ENCODE data around the gene LPCAT3. TPM values are rescaled to one million over a fixed set of nuclear protein-coding genes. Genes with fewer than 3 reads are reported as not detected.

Gene LPCAT3
- total RNA-seq, 1 donor from 2014 or later: 18.8 TPM

GRCh38 chr12:6928703-6929407 is 89.4 kb downstream of the LPCAT3 start:
- TF ChIP-seq CTCF (IDR thresholded peaks at IDR 0.05): no peak
- Mint-ChIP-seq H3K36me3 (ENCODE audit: low read depth) (peaks cover 5% of the 10 kb centered on the region), H3K27me3 (ENCODE audit: low read depth) (no peaks in the 10 kb centered on the region), H3K9me3 (ENCODE audit: low read depth) (no peaks in the 10 kb centered on the region), H3K4me1 (ENCODE audit: low read depth) (peaks cover 80% of the 10 kb centered on the region), H3K27ac (ENCODE audit: unreplicated experiment) (peak overlapping the region; percentile 90), H3K4me3 (ENCODE audit: unreplicated experiment) (peak overlapping the region; percentile 96)
- no peak for DNase-seq (ENCODE audit: low spot score)

- no peaks in the 10 kb centered on the region for H3K27me3 Mint-ChIP-seq (ENCODE audit: low read depth)
- TF ChIP-seq CTCF (IDR thresholded peaks at IDR 0.05): no peak
- peaks cover 74% of the 10 kb centered on the region for H3K4me1 Mint-ChIP-seq (ENCODE audit: low read depth)
- H3K4me3 Mint-ChIP-seq (ENCODE audit: unreplicated experiment): peak overlapping the region; percentile 96
- no peaks in the 10 kb centered on the region for H3K9me3 Mint-ChIP-seq (ENCODE audit: low read depth)
- H3K27ac Mint-ChIP-seq (ENCODE audit: unreplicated experiment): peak overlapping the region; percentile 90
- H3K36me3 Mint-ChIP-seq (ENCODE audit: low read depth): peaks cover 3% of the 10 kb centered on the region
- DNase-seq (ENCODE audit: low spot score): no peak
These were observed 90.1 kb downstream of the LPCAT3 start for GRCh38 chr12:6928022-6928702.

- Mint-ChIP-seq H3K27ac (ENCODE audit: unreplicated experiment) (peak within 1 kb of the TSS; percentile 98), H3K27me3 (ENCODE audit: low read depth) (no peaks in the 10 kb centered on the region), H3K4me1 (ENCODE audit: low read depth) (peaks cover 68% of the 10 kb centered on the region), H3K36me3 (ENCODE audit: low read depth) (peaks cover 3% of the 10 kb centered on the region), H3K4me3 (ENCODE audit: unreplicated experiment) (peak within 1 kb of the TSS; percentile 96), H3K9me3 (ENCODE audit: low read depth) (no peaks in the 10 kb centered on the region)
- DNase-seq (ENCODE audit: low spot score): no peak
- TF ChIP-seq CTCF (IDR thresholded peaks at IDR 0.05): no peak
These were observed 90.8 kb downstream of the LPCAT3 start, which contains the start of gene ATN1 for GRCh38 chr12:6927379-6928021. ATN1 (plus strand) TSS chr12:6927959; CDS start chr12:6934002, 6,043 bp downstream.

Small RNA genes within 50 kb of the gene (microRNA-seq; reads per million reads assigned to microRNA genes)
- gene MIR141 (ENCODE audit: borderline number of aligned reads) (4.4 reads per million), gene MIR200C (ENCODE audit: borderline number of aligned reads) (83.6 reads per million, percentile 55 among the genes with 10 or more reads in this experiment)

Other genes with a start within 250 kb of the LPCAT3 start
- 0.56 to 1.7 TPM (median 1.0 TPM) in 3 replicates for gene LAG3, start 246.0 kb downstream of the LPCAT3 start, total RNA-seq
- gene CD4, start 228.9 kb downstream of the LPCAT3 start, total RNA-seq: 0.70 to 1.2 TPM (median 0.72 TPM) in 3 replicates
- 3.2 to 4.6 TPM (median 4.2 TPM) in 3 replicates for gene GPR162, start 196.7 kb downstream of the LPCAT3 start, total RNA-seq
- gene P3H3, start 190.1 kb downstream of the LPCAT3 start, total RNA-seq: 109 to 116 TPM (median 114 TPM) in 3 replicates
- gene GNB3, start 177.6 kb downstream of the LPCAT3 start, total RNA-seq: 10.2 to 11.5 TPM (median 10.9 TPM) in 3 replicates
- gene CDCA3, start 167.2 kb downstream of the LPCAT3 start, total RNA-seq: 4.1 to 7.5 TPM (median 5.6 TPM) in 3 replicates
- gene USP5, start 166.3 kb downstream of the LPCAT3 start, total RNA-seq: 103 to 147 TPM (median 106 TPM) in 3 replicates
- 430 to 562 TPM (median 551 TPM) in 3 replicates for gene TPI1, start 150.9 kb downstream of the LPCAT3 start, total RNA-seq
- gene SPSB2, start 145.2 kb downstream of the LPCAT3 start, total RNA-seq: 7.6 to 11.8 TPM (median 7.9 TPM) in 3 replicates
- 6.3 to 9.3 TPM (median 7.6 TPM) in 3 replicates for gene LRRC23, start 113.7 kb downstream of the LPCAT3 start, total RNA-seq
- 22.2 to 60.8 TPM (median 58.6 TPM) in 3 replicates for gene ENO2, start 103.9 kb downstream of the LPCAT3 start, total RNA-seq
- gene ATN1, start 90.5 kb downstream of the LPCAT3 start, total RNA-seq: 103 to 110 TPM (median 106 TPM) in 3 replicates
- not detected in 3 replicates for gene RNU7-1, start 74.7 kb downstream of the LPCAT3 start, total RNA-seq
- gene C12orf57, start 74.5 kb downstream of the LPCAT3 start, total RNA-seq: 230 to 244 TPM (median 233 TPM) in 3 replicates
- gene PTPN6, start 67.1 kb downstream of the LPCAT3 start, total RNA-seq: 0.51 to 0.65 TPM in 2 of 3 replicates, not detected in the other
- gene PHB2, start 47.8 kb downstream of the LPCAT3 start, total RNA-seq: 129 to 135 TPM (median 129 TPM) in 3 replicates
- gene EMG1, start 47.6 kb downstream of the LPCAT3 start, total RNA-seq: 25.0 to 35.1 TPM (median 26.5 TPM) in 3 replicates
- 20.8 to 24.2 TPM (median 22.8 TPM) in 3 replicates for gene C1S, start 42.2 kb upstream of the LPCAT3 start, total RNA-seq
- 19.7 to 21.9 TPM (median 19.8 TPM) in 3 replicates for gene C1R, start 74.0 kb upstream of the LPCAT3 start, total RNA-seq
- 20.3 to 21.0 TPM (median 20.4 TPM) in 3 replicates for gene C1RL, start 90.7 kb upstream of the LPCAT3 start, total RNA-seq
- not detected in 3 replicates for gene RBP5, start 110.4 kb upstream of the LPCAT3 start, total RNA-seq
- gene CLSTN3, start 111.9 kb upstream of the LPCAT3 start, total RNA-seq: 15.5 to 19.9 TPM (median 18.2 TPM) in 3 replicates
- 25.1 to 26.0 TPM (median 25.5 TPM) in 3 replicates for gene PEX5, start 171.2 kb upstream of the LPCAT3 start, total RNA-seq

Data from chondrocyte (in vitro differentiated cells).